ENCODE measurements around the gene EPHA1.

Gene EPHA1

DNA sequence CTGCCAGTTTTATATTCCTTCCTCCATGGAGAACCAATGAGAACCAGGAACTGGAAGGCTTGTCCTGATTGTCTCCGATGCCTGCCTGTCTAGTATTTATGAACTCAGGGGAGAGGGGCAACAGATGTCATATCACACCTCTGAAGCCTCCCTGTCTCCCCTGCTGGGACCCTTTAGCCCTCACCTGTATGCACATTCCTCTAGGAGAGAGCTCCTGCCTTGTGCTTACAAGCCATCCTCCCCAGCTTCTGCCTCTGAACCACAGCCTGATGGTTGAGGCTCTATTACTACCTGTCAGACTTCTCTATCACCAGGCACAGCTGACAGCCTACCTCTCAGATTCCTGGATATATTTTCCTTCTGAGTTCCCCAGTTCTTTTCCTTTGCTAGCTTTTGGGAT lies 40.3 kb downstream of the EPHA1 start:
- no peak for DNase-seq

DNA sequence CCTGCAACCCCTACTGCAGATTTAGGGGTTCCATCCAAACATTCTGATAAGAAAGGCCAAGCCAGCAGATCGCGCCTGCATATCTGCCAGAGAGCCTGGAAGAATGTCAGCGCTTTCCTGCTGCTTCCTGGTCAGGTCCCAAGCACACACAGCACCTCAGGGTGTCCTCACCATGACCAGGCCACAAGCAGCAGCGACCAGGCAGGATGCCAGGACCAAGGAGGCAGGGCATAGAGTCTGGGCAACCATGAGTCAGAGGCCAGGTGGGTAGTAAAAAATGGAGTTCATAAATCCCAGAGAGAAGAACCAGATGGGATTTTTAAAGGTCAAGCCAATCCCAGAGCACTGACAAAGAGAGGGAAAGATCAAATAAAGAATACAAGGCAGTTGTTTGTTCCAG lies 40.7 kb downstream of the EPHA1 start:
- DNase-seq, result no peak

DNA sequence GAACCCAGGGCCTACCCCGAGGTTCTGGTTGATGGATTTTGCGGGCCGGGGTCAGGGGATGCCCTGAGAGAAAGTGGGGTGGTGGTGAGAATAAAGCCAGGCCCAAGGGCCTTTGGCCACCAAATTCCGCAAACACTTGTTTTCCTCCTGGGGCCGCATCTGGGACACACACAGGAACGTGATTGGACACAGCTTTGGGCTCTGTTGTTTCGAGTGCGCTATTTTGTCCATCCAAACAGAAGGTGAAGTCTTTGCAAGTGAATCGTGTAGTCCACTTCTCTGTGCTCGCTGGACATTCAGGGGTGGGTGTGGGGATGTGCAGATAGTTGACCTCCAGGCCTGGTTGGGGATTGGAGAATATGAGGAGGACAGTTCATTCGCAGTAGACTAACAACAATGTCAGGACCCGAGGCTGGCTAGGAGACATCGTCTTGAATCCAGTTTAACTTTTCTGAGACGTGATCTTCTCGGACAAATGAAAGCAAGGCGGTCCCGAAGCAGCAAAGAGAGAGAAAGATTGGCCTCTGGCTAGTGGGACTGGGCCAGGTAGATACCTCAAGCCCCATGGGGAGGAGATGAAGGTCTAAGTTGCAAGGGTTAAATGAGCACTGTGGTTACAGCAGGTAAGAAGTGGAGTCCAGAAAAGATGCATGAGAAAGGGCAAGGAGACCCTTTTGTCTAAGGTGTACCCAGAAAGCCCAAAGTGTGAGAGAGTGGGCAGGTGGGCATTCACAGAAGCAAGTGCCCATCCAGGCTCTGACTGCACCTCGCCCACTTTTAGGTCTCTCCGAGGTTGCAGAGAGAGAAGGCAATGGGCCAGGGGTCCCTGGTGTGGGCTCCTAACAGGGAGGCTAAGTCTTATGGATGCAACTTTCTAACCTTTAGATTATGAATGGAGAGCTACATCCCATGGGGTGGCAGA lies 45.4 kb downstream of the EPHA1 start:
- DNase-seq, result no peak

DNA sequence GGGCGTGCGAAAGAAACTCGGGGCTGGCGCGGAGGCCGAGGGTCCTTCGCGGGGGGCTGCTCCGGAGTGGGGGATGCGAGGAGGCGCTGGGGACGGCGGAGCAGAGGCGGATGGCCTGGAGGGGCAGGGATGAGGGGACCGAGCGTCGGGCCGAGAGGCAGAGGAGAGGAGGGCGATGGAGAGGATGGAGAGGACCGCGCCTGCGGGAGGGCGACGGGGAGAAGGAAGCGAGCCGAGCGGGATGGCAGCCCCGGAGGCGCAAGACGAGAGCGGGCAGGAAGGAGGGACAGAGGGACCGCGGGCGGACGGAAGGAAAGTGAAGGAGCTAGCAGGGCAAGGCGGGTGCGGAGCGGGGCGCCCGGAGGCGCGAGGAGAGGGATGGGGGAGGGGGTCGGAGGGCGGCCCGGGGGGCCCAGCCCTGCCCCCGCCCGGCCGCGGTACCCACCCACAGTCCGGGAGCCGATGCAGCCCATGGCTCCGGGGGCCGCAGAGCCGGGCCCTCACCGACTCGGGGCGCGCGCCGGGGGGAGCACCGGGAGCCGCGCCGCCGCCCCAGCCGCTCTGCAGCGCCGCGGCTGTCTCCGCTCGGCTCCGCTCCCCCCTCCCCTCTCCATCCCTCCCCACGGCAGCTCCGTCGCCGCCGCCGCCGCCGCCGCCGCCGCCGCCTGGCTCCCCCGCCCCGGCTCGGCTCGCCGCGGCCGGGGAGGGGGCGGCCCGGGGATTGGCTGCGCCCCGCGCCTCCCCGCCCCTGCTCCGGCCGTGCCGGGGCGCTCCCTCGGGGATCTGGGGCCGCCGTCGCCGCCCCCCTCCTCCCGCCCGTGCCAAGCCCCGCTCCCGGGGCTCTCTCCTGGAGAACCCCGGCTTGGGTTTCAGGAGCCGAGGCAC lies 46.3 kb downstream of the EPHA1 start, which contains the start of gene FAM131B:
Gene FAM131B, minus strand, starts transcription at position 583 of the 885 bp plus-strand sequence. Its CDS starts 110 bp downstream, at position 473.
- no peak for DNase-seq

GRCh38 chr7:143361552-143362130 lies 47.0 kb downstream of the EPHA1 start:
- no peak for DNase-seq

DNA sequence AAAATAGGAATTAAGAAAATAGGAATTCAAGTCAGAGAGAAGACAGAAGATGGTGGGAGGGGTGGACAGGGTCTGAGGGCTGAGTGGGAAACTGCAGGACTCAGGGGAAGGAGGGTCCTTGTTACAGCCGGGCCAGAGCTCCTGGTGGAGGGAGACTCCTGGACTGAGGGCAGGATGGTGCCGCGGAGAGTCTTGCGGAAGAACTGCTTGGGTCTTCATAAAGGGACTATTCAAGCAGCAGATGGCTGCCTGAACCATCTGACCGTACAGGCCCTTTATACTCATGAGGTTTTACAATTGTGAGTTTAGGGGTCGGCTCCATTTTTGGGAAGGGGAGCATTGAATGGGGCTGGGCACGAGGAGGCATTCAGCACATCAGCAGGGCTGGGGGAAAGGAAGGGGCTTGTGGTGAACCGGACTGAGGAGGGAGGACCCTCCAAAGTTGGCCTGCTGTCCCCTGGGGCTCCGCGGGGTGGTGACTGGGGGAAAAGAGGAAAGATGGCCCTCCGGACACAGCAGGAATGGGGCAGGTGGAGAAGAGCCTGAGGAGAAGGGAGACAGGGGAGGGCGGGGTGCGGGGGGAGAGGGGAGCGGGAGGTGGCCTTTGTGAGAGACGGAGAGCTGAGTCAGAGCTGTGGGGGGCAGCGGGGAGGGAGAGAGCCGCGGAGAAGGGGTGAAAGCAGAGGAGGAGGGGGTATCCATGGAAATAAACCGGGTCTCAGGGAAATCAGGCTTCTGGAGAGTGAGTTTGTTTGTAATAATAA lies 47.7 kb downstream of the EPHA1 start:
- no peak for DNase-seq

DNA sequence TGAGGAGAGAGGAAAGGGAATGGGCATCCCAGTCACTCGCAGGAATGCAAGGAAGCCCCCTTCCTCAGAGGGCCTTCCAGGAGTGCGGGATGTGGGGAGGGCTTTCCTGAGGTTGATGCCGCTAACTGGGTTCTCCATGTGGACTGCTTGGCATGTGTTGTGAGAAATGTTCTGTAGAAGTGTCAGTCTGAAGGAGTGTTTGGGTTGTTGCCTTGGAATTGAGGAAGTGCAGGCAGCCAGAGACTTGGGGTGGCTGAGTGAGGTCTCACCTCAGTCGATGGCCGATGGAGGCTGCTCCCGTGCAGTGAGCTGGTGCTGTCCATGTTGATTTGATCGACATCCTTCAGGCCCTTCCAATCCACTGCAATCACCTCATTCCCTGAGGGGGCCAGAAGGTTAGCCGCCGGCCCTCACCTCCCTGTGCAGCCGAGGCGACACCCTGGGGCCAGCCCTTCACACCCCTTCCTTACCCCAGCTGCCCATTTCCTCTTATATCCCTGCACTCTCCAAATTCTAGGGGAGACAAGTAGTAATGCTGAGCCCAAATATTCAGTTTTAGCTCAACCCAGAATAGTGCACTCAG lies 48.8 kb downstream of the EPHA1 start:
- DNase-seq, result no peak

- no peak for DNase-seq
Measured at GRCh38 chr7:143358626-143359025, 50.0 kb downstream of the EPHA1 start.

- no peak for DNase-seq
Measured at GRCh38 chr7:143356414-143357050, 52.1 kb downstream of the EPHA1 start.

DNA sequence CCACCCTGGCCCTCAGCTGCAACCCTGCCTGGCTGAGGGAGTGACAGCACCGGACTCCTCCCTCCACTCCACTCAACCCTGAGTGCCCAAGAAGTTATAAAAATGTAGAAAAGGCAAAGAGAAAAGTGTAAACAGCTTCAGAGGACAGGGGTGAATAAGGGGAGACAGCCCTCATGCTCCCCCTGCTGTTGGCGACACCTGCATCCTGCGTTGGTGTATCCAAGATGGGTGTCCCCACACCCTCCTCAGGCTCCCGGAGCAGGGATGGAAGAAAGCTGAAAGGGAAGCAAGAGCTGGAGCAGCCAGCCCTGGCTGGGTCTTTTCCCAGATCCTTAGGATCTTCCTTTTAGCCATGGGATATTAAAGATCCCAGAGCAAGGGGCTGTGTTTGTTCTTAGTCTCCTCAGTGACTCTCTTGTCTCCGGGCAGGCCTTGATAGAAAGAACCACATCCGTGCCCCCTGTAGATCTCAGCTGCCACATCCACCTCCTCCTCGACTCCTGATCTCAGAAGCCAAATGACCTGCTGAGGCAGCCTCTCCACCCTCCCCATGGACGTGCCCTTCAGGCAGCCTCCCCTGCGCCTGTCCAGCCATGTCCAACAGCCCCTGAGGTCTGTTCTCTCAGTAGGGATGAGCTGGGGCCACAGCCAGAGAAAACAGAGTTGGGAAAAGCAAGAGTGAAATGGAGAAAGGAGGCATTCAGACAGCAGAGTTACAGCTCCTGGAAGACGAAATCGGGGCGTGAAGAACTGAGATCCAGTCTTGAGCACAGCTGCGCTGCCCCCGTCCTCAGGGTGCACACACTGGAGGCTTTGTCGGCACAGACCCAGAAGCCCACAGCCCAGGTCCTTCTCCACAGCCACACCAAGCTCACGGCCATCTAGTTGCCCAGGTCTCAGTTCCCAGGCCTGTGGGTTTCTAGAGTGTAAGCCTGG lies 52.9 kb downstream of the EPHA1 start:
- no peak for DNase-seq

- no peak for DNase-seq
Measured at GRCh38 chr7:143354965-143355364, 53.7 kb downstream of the EPHA1 start.

DNA sequence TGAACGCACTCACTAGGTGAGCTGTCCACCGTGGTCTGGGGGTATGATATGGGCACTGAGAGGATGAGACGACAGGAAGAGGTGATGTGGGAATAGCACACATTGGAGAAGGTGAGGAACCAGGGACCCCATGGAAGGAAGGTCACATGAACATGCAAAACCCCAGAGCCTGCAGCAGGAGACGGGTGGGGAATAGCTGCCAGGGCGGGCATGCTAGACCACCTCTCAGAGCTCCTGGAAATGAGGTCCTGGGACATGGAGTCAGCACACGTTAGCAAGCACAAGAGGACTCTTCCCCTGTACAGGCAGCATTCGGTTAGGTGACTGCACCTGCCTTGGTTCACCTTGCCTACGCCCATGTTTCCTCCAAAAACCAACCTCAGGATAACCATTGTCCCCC lies 54.3 kb downstream of the EPHA1 start:
- no peak for DNase-seq

DNA sequence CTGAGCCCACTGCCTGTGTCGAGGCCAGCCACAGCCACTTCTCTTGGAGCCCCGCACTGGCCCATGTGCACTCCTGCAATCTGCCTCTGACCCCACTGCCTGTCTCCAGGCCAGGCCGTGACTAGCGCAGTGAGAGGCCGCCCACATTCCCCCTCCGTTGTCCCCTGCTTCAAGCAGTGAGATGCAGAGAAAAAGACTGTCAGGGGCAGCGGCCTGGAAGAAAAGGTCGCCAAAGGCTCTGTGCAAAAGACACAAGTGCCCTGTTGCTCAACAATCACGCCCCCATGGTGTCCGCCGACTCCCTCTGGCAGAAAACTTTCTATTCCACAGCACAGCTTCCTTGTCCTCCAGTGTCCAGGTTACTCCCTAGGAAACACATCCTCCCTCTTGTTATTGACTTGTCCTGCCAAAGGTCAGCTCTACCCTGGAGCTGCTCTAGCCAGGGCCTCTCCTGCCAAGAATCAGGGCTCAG lies 56.1 kb downstream of the EPHA1 start:
- DNase-seq, result no peak

DNA sequence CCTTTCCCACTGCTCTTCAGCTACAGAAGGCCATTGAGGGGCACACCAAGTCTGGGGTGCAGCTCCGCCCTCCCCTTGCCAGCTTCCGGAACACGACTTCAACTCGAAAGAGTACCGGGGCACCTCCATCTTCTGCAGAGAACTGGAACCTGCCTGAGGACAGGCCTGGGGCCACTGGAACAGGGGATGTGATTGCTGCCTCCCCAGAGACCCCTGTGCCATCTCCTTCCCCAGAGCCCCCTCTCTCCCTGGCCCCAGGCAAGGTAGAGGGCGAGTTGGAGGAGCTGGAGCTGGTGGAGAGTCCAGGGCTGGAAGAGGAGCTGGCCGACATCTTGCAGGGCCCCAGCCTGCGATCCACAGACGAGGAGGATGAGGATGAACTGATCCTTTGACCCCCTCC lies 57.1 kb downstream of the EPHA1 start:
- DNase-seq, result no peak

- no peak for DNase-seq
Measured at GRCh38 chr7:143351060-143351459, 57.6 kb downstream of the EPHA1 start.

DNA sequence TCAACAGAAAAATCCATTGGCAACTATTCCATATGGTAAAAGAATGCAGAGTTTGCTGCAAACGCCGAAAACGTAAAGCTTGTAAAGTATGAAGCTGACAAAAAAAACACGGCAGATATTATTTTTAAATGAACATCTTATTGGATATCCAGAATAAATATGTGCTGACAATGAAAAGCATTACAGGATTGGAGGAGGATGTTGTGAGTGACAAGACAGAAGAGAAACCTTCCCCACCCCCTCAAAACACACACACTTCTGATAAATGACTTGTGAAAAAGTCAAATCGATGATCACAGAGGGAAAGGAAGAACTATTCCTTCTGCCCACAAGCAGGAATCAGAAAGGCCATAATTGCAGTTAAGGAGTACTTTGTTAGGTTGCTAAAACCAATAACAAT lies 60.7 kb downstream of the EPHA1 start:
- DNase-seq, result no peak

DNA sequence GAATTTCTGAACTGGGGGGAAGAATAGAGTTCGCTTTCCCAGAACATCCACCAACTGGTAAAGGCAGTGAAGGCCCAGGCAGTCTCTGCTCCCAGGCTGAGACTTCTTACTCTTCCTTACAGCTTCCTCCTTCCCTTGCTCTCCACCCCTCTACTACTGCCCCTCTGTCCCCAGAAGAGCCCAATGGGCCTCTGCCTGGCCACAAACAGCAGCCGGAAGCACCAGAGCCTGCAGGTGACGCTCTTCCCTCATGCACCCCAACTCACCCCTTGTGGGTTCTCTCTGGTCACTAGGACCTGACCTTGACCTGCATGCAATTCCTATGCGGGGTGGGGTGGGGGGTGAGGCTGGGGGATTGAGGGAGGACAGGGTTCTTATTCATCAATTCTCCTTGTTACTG lies 62.6 kb downstream of the EPHA1 start:
- no peak for DNase-seq

DNA sequence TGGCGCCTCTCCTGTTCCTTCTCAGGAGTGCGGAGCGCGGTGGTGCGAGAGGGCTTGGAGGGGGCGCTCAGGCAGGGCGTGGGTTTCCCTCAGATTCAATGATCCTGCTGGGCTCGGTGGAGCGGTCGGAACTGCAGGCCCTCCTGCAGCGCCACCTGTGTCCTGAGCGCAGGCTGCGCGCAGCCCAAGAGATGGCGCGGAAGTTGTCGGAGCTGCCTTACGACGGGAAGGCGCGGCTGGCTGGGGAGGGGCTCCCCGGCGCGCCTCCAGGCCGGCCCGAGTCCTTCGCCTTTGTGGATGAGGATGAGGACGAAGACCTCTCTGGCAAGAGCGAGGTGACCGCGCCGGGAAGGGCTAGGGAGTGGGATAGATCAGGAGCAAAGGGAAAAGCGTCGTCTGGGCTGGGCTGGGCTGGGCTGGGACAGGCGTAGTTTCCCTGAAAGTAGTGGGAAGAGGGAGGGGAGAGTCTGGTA lies 63.2 kb downstream of the EPHA1 start:
- no peak for DNase-seq

DNA sequence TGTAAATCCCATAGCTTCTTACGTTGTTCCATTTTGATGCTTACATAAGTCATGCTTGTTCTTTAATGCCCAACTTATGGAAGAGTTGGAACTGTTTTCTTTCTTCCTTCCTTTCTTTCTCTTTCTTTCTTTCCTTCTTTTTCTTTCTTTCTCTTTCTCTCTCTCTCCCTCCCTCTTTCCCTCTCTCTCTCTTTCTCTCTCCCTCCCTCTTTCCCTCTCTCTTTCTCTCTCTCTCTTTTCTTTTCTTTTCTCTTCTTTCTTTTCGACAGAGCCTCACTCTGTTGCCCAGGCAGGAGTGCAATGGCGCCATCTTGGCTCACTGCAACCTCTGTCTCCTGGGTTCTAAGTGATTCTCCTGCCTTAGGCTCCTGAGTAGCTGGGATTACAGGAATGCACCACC lies 65.1 kb downstream of the EPHA1 start:
- no peak for DNase-seq

DNA sequence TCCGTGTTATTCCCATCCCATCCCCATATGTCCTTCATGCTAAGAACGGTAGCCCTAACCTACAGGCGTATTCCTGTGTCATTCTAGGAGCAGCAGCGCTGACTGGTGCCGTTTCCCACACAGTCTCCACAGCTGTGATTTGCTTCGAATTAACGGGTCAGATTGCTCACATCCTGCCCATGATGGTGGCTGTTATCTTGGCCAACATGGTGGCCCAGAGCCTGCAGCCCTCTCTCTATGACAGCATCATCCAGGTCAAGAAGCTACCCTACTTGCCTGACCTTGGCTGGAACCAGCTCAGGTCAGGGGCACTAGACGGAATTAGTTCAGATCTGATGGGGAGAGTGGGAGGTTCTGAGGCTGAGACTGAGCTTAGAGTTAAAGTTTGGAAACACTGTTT lies 66.8 kb downstream of the EPHA1 start:
- no peak for DNase-seq
